Neural progenitor cell (in vitro differentiated cells): ENCODE measurements around the gene SLC4A1. TPM values are rescaled to one million over a fixed set of nuclear protein-coding genes. Genes with fewer than 3 reads are reported as not detected.

Experiments
- DNase-seq: peaks from one replicate; pipeline ENCODE4 v3.0.0-alpha.2; 2016; ENCODE audit warnings: low spot score
- H2AFZ ChIP-seq: fragments of 200-600 bp; sonication (generic); replicated peaks from 2 replicates; pipeline ENCODE4 v1.6.1; 2016; ENCODE audit warnings: antibody characterized with exemption
- H3F3A ChIP-seq: fragments of 200-600 bp; sonication (generic); 2 replicates; pipeline ENCODE4 v1.6.1; 2016; ENCODE audit warnings: antibody characterized with exemption, low read depth
- H3K27ac ChIP-seq: fragments of 200-600 bp; sonication (generic); 2 replicates; pipeline ENCODE4 v1.5.1; 2016; ENCODE audit warnings: mild to moderate bottlenecking
- H3K27me3 ChIP-seq: fragments of 200-600 bp; sonication (generic); 2 replicates; pipeline ENCODE4 v1.6.1; 2016; ENCODE audit warnings: mild to moderate bottlenecking, moderate library complexity
- H3K36me3 ChIP-seq: fragments of 200-600 bp; sonication (generic); 2 replicates; pipeline ENCODE4 v1.5.1; 2016
- H3K4me1 ChIP-seq: fragments of 200-600 bp; sonication (generic); 2 replicates; pipeline ENCODE4 v1.6.1; 2016; ENCODE audit warnings: mixed run types
- H3K4me2 ChIP-seq: fragments of 200-600 bp; sonication (generic); 2 replicates; pipeline ENCODE4 v1.6.1; 2016
- H3K4me3 ChIP-seq: fragments of 200-600 bp; sonication (generic); 2 replicates; pipeline ENCODE4 v1.5.1; 2016
- H3K79me2 ChIP-seq: fragments of 200-600 bp; sonication (generic); 2 replicates; pipeline ENCODE4 v1.6.1; 2016; ENCODE audit warnings: low read depth
- H3K9ac ChIP-seq: fragments of 200-600 bp; sonication (generic); 2 replicates; pipeline ENCODE4 v1.6.1; 2016
- H3K9me3 ChIP-seq: fragments of 200-600 bp; sonication (generic); 2 replicates; pipeline ENCODE4 v1.5.1; 2016; ENCODE audit warnings: low read depth
- H4K20me1 ChIP-seq: fragments of 200-600 bp; sonication (generic); 2 replicates; pipeline ENCODE4 v1.6.1; 2016; ENCODE audit warnings: low read depth
- H3K27ac Mint-ChIP-seq: 3 replicates; pipeline ENCODE4 v1.8.0; 2021; ENCODE audit warnings: mixed read lengths
- H3K27me3 Mint-ChIP-seq: 2 replicates; pipeline ENCODE4 v1.8.0; 2022; ENCODE audit warnings: low read depth, mild to moderate bottlenecking, inconsistent platforms, moderate library complexity, mixed read lengths; ENCODE audit not compliant: insufficient read depth
- H3K36me3 Mint-ChIP-seq: 3 replicates; pipeline ENCODE4 v1.8.0; 2021; ENCODE audit warnings: mixed read lengths
- H3K4me1 Mint-ChIP-seq: 3 replicates; pipeline ENCODE4 v1.8.0; 2021; ENCODE audit warnings: mixed read lengths
- H3K4me3 Mint-ChIP-seq: 3 replicates; pipeline ENCODE4 v1.8.0; 2021; ENCODE audit warnings: mild to moderate bottlenecking, moderate library complexity, mixed read lengths
- H3K9me3 Mint-ChIP-seq: 3 replicates; pipeline ENCODE4 v1.8.0; 2020; ENCODE audit warnings: mixed read lengths
- EZH2 ChIP-seq: fragments of 200-600 bp; sonication (generic); IDR thresholded peaks from 2 replicates; pipeline ENCODE4 v1.6.1; 2017; ENCODE audit warnings: antibody characterized with exemption, mild to moderate bottlenecking, moderate library complexity
- EZH2phosphoT487 ChIP-seq: fragments of 200-600 bp; sonication (generic); IDR thresholded peaks from 2 replicates; pipeline ENCODE4 v1.6.1; 2017; ENCODE audit warnings: antibody characterized with exemption
- total RNA-seq: library from RNA; depleted of rRNA; stranded (reverse); fragments of >200 nt; gene quantifications from 2 replicates; pipeline ENCODE4 v1.2.3, GENCODE V29; 2015; ENCODE audit warnings: low replicate concordance
- TF ChIP-seq, protein P1 (sequence below): fragments of 200-600 bp; sonication (generic); IDR thresholded peaks from 2 replicates; pipeline ENCODE4 v1.5.1; 2017; ENCODE audit warnings: antibody characterized with exemption, mild to moderate bottlenecking

SLC4A1 gene
- total RNA-seq, 1 donor from 2014 or later: not detected

DNA sequence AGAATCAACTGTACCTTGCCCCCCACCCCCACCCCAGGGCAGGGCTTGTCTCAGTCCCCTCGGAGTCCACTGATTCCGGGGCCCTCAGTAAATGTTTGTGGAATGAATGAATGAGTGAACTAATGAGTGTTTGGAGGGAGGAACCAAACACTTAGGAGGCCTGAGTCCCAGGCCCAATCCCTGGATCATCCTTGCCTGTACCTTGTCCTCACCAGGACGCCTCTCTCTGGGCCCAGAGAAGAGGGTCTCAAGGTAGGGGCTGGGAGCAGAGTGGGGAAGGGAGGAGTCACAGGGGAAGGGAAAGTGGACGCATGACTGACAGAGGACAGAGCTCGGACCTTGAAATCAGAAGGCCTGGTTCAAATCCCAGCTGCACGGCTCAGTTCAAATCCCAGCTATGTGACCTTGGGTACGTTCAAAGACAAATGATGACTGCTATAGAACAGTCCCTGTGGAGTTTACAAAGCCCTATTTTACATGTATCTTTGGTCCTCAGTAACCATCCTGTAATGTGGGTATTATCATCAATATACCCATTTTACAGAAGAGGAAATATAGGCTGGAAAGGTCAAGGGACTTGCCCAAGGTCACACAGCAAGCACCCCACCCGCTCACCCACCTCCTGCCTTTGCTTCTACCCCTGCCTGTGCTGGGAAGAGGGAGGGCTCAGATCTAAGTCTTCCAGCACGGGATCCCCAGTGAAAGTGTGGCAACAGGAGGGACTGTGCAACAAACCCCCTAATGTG is 18.3 kb downstream of the SLC4A1 start:
- Histone ChIP-seq H3K4me3 (no peak overlapping the region), H3K9me3 (no peaks in the 10 kb centered on the region), H4K20me1 (no peaks in the 10 kb centered on the region), H2AFZ (no peak overlapping the region), H3K79me2 (no peaks in the 10 kb centered on the region), H3K27me3 (no peaks in the 10 kb centered on the region), H3K4me1 (peaks cover 11% of the 10 kb centered on the region), H3K4me2 (no peak overlapping the region), H3F3A (peaks cover 8% of the 10 kb centered on the region), H3K9ac (no peak overlapping the region), H3K27ac (no peak overlapping the region), H3K36me3 (no peaks in the 10 kb centered on the region)
- Mint-ChIP-seq H3K27me3 (peaks cover 7% of the 10 kb centered on the region), H3K9me3 (no peaks in the 10 kb centered on the region), H3K4me3 (no peak overlapping the region), H3K4me1 (peaks cover 14% of the 10 kb centered on the region), H3K36me3 (no peaks in the 10 kb centered on the region), H3K27ac (no peak overlapping the region)
- no peak for TF ChIP-seq EZH2
- TF ChIP-seq, protein P1, sequence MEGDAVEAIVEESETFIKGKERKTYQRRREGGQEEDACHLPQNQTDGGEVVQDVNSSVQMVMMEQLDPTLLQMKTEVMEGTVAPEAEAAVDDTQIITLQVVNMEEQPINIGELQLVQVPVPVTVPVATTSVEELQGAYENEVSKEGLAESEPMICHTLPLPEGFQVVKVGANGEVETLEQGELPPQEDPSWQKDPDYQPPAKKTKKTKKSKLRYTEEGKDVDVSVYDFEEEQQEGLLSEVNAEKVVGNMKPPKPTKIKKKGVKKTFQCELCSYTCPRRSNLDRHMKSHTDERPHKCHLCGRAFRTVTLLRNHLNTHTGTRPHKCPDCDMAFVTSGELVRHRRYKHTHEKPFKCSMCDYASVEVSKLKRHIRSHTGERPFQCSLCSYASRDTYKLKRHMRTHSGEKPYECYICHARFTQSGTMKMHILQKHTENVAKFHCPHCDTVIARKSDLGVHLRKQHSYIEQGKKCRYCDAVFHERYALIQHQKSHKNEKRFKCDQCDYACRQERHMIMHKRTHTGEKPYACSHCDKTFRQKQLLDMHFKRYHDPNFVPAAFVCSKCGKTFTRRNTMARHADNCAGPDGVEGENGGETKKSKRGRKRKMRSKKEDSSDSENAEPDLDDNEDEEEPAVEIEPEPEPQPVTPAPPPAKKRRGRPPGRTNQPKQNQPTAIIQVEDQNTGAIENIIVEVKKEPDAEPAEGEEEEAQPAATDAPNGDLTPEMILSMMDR: no peak
- TF ChIP-seq EZH2phosphoT487: no peak
- no peak for DNase-seq

DNA sequence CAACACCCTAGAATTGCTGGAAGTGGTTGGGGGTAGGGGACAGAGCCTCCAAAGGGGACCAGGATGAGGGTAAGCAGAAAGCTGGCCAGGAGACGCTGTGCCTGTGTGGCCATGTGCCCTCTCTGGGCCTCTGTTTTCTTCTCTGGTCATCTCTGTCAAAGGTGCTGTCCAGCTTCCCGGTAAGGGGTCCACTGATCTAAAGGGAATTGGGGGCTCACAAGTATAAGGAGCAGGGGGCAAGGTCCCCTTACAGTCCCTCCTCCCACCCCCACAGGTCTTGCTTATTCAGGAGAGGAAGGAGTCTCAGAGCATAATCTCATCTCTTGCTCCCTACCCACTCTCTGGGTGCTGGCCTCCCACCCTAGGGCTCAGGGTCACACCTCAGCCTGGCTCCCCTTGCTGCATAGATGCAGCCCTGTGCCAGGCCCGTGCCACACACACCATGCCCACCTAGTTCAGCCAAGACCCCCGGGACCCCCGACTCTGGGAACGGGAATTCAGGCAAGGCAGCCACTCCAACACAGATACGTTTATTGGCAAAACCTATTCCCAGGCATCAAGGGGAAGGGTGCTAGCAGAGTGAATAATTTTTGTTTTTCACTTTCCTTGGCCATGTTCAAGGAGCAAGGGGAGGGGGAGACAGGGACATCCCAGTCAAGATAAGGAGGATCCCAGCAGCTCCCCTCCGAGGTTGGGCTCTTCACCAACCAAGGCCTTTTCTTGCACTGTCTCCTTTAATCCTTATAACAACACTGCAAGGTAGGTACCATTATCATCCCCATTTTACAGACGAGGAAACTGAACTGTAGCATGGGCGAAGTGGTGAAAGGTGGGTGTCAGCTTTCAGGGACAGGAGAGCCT is 19.8 kb downstream of the SLC4A1 start:
- H3K4me1 ChIP-seq: peaks cover 11% of the 10 kb centered on the region
- no peaks in the 10 kb centered on the region for H3K36me3 ChIP-seq
- H3K4me3 ChIP-seq: no peak overlapping the region
- no peak for DNase-seq
- H3K27ac Mint-ChIP-seq: no peak overlapping the region
- no peak overlapping the region for H3K27ac ChIP-seq
- H4K20me1 ChIP-seq: no peaks in the 10 kb centered on the region
- H3K4me3 Mint-ChIP-seq: no peak overlapping the region
- no peak overlapping the region for H3K4me2 ChIP-seq
- TF ChIP-seq, protein P1: no peak
- TF ChIP-seq EZH2: no peak
- no peak for TF ChIP-seq EZH2phosphoT487
- no peaks in the 10 kb centered on the region for H3K36me3 Mint-ChIP-seq
- H3K79me2 ChIP-seq: no peaks in the 10 kb centered on the region
- H3F3A ChIP-seq: peaks cover 8% of the 10 kb centered on the region
- no peaks in the 10 kb centered on the region for H3K27me3 ChIP-seq
- H3K9ac ChIP-seq: no peak overlapping the region
- peaks cover 3% of the 10 kb centered on the region for H3K27me3 Mint-ChIP-seq
- H3K4me1 Mint-ChIP-seq: peaks cover 16% of the 10 kb centered on the region
- H3K9me3 Mint-ChIP-seq: no peaks in the 10 kb centered on the region
- H2AFZ ChIP-seq: no peak overlapping the region
- no peaks in the 10 kb centered on the region for H3K9me3 ChIP-seq

DNA sequence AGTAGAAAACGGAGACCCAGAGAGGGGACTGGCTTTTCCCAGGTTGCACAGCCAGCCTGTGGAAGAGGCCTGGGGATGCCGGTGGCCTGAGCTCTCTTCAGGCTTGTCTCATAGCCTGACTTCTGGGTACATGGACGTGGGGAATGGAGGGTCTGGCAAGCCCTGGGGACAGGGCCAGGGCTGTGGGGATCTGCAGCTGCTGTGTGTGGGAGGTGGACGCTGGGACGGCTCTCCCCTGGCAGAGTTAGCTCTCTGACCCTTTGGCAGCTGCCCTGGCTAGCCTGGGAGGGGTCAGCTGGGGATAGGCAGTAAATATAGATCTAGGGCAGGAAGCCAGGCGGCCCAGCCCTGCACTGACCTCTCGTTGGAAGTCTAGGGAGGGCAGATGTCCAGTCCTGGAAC is 20.5 kb downstream of the SLC4A1 start:
- Mint-ChIP-seq H3K4me3 (no peak overlapping the region), H3K9me3 (no peaks in the 10 kb centered on the region), H3K36me3 (no peaks in the 10 kb centered on the region), H3K27ac (peak overlapping the region; percentile 42), H3K4me1 (peaks cover 16% of the 10 kb centered on the region), H3K27me3 (peaks cover 3% of the 10 kb centered on the region)
- Histone ChIP-seq H3K27ac (no peak overlapping the region), H3K36me3 (no peaks in the 10 kb centered on the region), H3K9me3 (no peaks in the 10 kb centered on the region), H3F3A (peaks cover 8% of the 10 kb centered on the region), H4K20me1 (no peaks in the 10 kb centered on the region), H2AFZ (no peak overlapping the region), H3K79me2 (no peaks in the 10 kb centered on the region), H3K4me1 (peaks cover 11% of the 10 kb centered on the region), H3K27me3 (no peaks in the 10 kb centered on the region), H3K4me2 (no peak overlapping the region), H3K9ac (no peak overlapping the region), H3K4me3 (no peak overlapping the region)
- no peak for DNase-seq
- TF ChIP-seq EZH2 (no peak), EZH2phosphoT487 (no peak)
- TF ChIP-seq, protein P1: no peak
